Measurements from ENCODE around the gene HOXC9. TPM values are rescaled to one million over a fixed set of nuclear protein-coding genes. Genes with fewer than 3 reads are reported as not detected.

Gene HOXC9
- polyA plus RNA-seq, 1 experiment = 1.2 TPM

DNA sequence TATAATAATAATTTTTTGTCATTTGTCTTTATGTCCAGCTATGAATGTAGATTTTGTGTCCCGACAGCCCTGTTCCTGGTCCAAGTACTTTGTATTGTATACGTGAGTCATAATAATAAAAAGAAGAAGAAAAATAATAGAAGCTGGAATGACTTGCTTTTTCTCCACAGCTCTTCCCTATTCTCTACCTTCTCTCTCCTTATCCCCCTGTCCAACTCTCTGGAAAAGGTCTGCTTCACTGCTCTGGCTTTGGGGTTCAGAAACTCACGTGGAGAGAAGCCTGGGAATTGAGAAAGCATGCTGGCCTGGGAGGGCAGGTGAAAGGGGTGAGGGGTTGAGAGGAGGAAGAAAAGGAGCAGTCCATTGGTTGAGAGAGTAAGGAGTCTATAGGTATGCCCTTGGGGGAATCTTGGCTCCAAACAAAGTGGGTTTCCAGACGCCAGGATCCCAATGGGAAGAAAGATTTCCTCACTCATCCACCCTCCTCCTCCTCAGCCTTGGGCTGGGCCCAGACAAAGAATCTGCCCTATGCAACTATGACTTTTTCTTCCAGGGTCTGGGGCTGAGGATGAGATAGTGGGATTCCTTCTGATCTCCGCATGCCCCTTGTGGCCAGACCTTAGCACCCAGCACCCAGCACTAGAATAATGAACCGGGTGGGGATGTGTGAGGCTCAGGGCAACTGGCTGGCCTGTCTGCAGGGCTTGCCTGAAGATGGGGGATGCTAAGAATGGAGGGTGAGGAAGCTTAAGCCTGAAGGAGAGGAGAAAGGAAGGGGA is 12.9 kb downstream of the HOXC9 start:
- Histone ChIP-seq H3K27me3 (ENCODE audit: control insufficient read depth, insufficient read depth, low read length) (peaks cover 27% of the 10 kb centered on the region), H3K4me3 (ENCODE audit: low read depth, low read length) (no peak overlapping the region), H3K36me3 (ENCODE audit: control insufficient read depth, insufficient read depth, low read length) (no peaks in the 10 kb centered on the region)
- TF ChIP-seq, protein P1, sequence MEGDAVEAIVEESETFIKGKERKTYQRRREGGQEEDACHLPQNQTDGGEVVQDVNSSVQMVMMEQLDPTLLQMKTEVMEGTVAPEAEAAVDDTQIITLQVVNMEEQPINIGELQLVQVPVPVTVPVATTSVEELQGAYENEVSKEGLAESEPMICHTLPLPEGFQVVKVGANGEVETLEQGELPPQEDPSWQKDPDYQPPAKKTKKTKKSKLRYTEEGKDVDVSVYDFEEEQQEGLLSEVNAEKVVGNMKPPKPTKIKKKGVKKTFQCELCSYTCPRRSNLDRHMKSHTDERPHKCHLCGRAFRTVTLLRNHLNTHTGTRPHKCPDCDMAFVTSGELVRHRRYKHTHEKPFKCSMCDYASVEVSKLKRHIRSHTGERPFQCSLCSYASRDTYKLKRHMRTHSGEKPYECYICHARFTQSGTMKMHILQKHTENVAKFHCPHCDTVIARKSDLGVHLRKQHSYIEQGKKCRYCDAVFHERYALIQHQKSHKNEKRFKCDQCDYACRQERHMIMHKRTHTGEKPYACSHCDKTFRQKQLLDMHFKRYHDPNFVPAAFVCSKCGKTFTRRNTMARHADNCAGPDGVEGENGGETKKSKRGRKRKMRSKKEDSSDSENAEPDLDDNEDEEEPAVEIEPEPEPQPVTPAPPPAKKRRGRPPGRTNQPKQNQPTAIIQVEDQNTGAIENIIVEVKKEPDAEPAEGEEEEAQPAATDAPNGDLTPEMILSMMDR (IDR thresholded peaks at IDR 0.05; ENCODE audit: insufficient read depth, low read depth, low read length) = no peak
- ChIA-PET CTCF (interaction anchor here (0.7 to 16.8 kb wide), 10 partner anchors 15 to 196 kb away, joined by 3 to 213 read pairs (median 6); partner anchors contain the start of genes HOXC10 and HOXC5), POLR2A (interaction anchor here (0.5 kb wide), 1 partner anchor 179 kb away, joined by 7 read pairs; no protein-coding TSS in a partner anchor)
- DNase-seq (ENCODE audit: low read depth) = no peak

DNA sequence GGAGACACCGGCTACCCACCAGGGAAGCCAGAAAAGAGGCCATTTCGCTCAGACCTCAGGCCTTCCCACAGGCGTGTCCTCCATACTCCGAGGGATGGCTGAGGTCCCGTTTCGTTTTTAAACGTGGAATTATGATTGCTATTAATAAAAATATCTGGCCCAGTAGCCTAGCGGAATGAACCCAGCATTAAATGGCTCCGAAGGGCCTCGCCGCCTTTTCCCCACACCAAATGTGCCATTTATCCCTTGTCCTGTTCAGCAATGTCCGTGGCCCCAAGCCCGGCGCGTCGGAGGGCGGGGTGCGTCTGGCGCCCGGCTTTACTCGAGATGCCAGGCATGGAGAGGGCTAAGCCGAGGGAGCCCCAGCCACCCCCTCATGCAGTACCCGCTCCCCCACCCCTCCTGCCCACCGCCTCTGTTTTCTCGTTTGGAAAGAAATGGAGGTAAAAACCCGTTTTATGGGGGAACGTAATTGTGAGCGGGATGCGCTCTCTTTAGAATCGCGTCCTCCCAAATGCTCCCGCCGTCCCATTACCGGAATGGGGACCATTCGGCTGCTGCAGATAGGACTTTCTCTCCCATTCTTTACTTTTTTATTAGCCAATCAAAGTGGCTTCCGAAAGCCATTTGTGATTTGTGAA is 14.5 kb downstream of the HOXC9 start:
- CTCF ChIA-PET = interaction anchor here (0.9 to 16.8 kb wide), 5 partner anchors 10 to 193 kb away, joined by 3 to 200 read pairs (median 6); partner anchors contain the start of gene HOXC5
- DNase-seq (ENCODE audit: low read depth) = no peak
- peaks cover 23% of the 10 kb centered on the region for H3K27me3 ChIP-seq (ENCODE audit: control insufficient read depth, insufficient read depth, low read length)

DNA sequence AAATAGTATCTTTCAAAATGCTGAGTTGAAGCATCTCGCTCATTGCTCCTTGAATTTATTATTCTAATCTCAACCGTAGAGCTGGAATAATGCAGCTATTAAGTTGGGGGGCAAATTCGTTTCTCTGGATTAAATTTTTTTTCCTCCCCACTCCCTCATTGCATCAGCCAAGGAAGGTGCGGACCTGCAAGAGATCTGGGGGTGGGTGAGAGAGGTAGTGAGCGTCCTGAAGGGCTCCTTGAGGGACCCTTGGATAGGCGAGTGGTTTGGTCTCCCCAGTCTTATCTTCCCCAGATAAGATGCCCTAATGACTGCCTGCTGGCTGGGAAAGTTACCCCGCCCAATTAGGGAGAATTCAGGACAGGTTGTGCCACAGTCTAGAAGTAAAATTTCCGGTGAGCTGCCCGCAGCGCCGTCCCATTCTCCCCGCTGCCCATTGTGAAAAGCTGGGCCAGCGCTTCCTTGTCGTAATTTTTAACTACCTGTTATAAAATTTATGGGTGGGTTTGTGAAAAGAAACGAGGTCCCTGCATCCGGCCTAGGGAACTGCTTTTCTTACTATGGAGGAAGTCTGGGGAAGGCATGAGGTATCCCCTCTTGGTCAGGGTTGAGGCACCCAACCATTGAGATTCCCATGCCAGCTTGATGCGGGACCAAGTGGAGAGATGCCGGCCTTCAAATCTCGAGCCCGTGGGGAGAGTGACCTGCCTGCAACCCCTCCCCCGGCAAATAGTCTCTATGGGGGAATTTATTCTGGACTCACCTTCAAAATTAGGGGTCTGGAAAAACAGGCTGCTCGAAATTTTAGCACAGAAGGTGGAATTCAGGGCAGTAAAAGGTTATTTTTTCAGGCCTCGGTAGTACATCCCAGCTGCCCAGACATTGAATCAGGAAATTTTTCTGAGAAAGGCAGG is 15.3 kb downstream of the HOXC9 start:
- no peaks in the 10 kb centered on the region for H3K36me3 ChIP-seq (ENCODE audit: control insufficient read depth, insufficient read depth, low read length)
- CTCF ChIA-PET = interaction anchor here (0.9 to 2.9 kb wide), 4 partner anchors 11 to 186 kb away, joined by 3 to 18 read pairs (median 7); no protein-coding TSS in a partner anchor
- peaks cover 17% of the 10 kb centered on the region for H3K27me3 ChIP-seq (ENCODE audit: control insufficient read depth, insufficient read depth, low read length)
- TF ChIP-seq, protein P1 (IDR thresholded peaks at IDR 0.05; ENCODE audit: insufficient read depth, low read depth, low read length) = no peak
- POLR2A ChIA-PET = no interaction called here
- no peak overlapping the region for H3K4me3 ChIP-seq (ENCODE audit: low read depth, low read length)
- no peak for DNase-seq (ENCODE audit: low read depth)

More for the DNA sequence above, 14.5 kb downstream of the HOXC9 start:
- POLR2A ChIA-PET = no interaction called here
- H3K4me3 ChIP-seq (ENCODE audit: low read depth, low read length) = no peak overlapping the region
- TF ChIP-seq, protein P1 (IDR thresholded peaks at IDR 0.05; ENCODE audit: insufficient read depth, low read depth, low read length) = no peak
- H3K36me3 ChIP-seq (ENCODE audit: control insufficient read depth, insufficient read depth, low read length) = no peaks in the 10 kb centered on the region

DNA sequence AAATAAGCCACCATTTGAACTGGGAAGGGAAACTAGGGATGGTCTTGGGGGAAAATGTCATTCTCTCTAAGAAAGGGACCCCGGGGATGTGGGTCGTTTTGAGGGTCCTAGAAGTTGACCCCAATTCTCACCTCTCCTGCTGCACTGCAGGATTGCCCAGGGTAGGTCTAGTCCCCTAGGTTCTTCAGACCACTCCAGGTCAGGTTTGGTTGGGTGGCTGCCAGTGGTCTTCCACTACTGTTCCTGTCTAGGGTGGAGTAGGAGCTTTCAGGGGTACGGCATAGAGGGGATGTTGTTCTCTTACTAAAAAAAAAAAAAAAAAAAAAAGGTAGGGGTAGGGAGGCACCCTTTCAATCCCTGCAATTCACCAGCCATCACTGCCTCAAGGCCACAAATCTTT is 16.1 kb downstream of the HOXC9 start:
- CTCF ChIA-PET = interaction anchor here (1.5 to 2.9 kb wide), 7 partner anchors 10 to 199 kb away, joined by 4 to 22 read pairs (median 12); partner anchors contain the start of genes HOXC8 and HOXC9
- Histone ChIP-seq H3K36me3 (ENCODE audit: control insufficient read depth, insufficient read depth, low read length) (no peaks in the 10 kb centered on the region), H3K4me3 (ENCODE audit: low read depth, low read length) (peak overlapping the region; percentile 35), H3K27me3 (ENCODE audit: control insufficient read depth, insufficient read depth, low read length) (peaks cover 13% of the 10 kb centered on the region)
- no peak for DNase-seq (ENCODE audit: low read depth)
- TF ChIP-seq, protein P1 (IDR thresholded peaks at IDR 0.05; ENCODE audit: insufficient read depth, low read depth, low read length) = no peak
- POLR2A ChIA-PET = no interaction called here

Data from BJ (cell line).